Suprapubic skin (tissue), 4 donors: ENCODE measurements around the gene AMOTL1. TPM values are rescaled to one million over a fixed set of nuclear protein-coding genes. Genes with fewer than 3 reads are reported as not detected.

ENCODE experiments used
- DNase-seq, 2 donors: peaks; one replicate each; pipeline ENCODE4 v3.0.0-alpha.2; 2019; ENCODE audit warnings: low spot score in 2 of 2
- H3K27ac ChIP-seq: fragments of 200-600 bp; sonication (generic); one replicate; pipeline ENCODE4 v1.5.1; 2019
- H3K27me3 ChIP-seq: fragments of 200-600 bp; sonication (generic); one replicate; pipeline ENCODE4 v1.5.1; 2019
- H3K36me3 ChIP-seq: fragments of 200-600 bp; sonication (generic); one replicate; pipeline ENCODE4 v1.5.1; 2019
- H3K4me1 ChIP-seq: fragments of 200-600 bp; sonication (generic); one replicate; pipeline ENCODE4 v1.5.1; 2019
- H3K4me3 ChIP-seq: fragments of 200-600 bp; sonication (generic); one replicate; pipeline ENCODE4 v1.5.1; 2019; ENCODE audit warnings: mild to moderate bottlenecking
- H3K9me3 ChIP-seq: fragments of 200-600 bp; sonication (generic); one replicate; pipeline ENCODE4 v1.5.1; 2019
- CTCF ChIP-seq, 2 donors: fragments of 200-600 bp in 1 of 2; fragments of 450-650 bp in 1 of 2; sonication (generic) in 1 of 2; IDR thresholded peaks; one replicate each; pipeline ENCODE4 v1.5.1; 2016 to 2019; ENCODE audit warnings: antibody characterized with exemption in 2 of 2, mild to moderate bottlenecking in 1 of 2, moderate library complexity in 1 of 2
- EP300 ChIP-seq: sonication (generic); formaldehyde crosslinking; IDR thresholded peaks from one replicate; pipeline ENCODE4 v1.6.1; 2017; ENCODE audit warnings: antibody characterized with exemption
- POLR2A ChIP-seq, 2 donors: fragments of 450-650 bp; IDR thresholded peaks; one replicate each; pipeline ENCODE4 v1.6.1; 2017; ENCODE audit warnings: antibody characterized with exemption in 2 of 2, mild to moderate bottlenecking in 2 of 2, moderate library complexity in 2 of 2
- POLR2AphosphoS5 ChIP-seq, 3 donors: sonication (generic); formaldehyde crosslinking; IDR thresholded peaks; one replicate each; pipeline ENCODE4 v1.6.1; 2017; ENCODE audit warnings: antibody characterized with exemption in 3 of 3
- WGBS: methylation state at CpG from one replicate; pipeline ENCODE4 v1.1.5; 2018; 5-methylcytosine and 5-hydroxymethylcytosine counted together
- total RNA-seq, 4 donors: library from RNA; depleted of rRNA; stranded (reverse); fragments of >200 nt; gene quantifications; one replicate each; pipeline ENCODE4 v1.1.0, GENCODE V29; 2016

The AMOTL1 gene
- total RNA-seq, 4 donors from 2014 or later, result 69.7 to 86.9 (median 79.4) TPM

- WGBS, result 86% methylated on average over 9 of the region's 9 CpGs
- no peak overlapping the region for H3K27ac ChIP-seq
- H3K4me1 ChIP-seq, result no peaks in the 10 kb centered on the region
- H3K9me3 ChIP-seq, result no peaks in the 10 kb centered on the region
- no peak for TF ChIP-seq EP300
- TF ChIP-seq CTCF (IDR thresholded peaks at IDR 0.05), result no peak
- no peak for TF ChIP-seq POLR2AphosphoS5 (IDR thresholded peaks at IDR 0.05)
- TF ChIP-seq POLR2A (IDR thresholded peaks at IDR 0.05), result no peak
- peaks cover 80% of the 10 kb centered on the region for H3K36me3 ChIP-seq
- no peak overlapping the region for H3K4me3 ChIP-seq
- H3K27me3 ChIP-seq, result no peaks in the 10 kb centered on the region
- DNase-seq, result no peak
These were observed 93.2 kb downstream of the AMOTL1 start for GRCh38 chr11:94861306-94861845.

GRCh38 chr11:94862926-94863880, 95.0 kb downstream of the AMOTL1 start:
- TF ChIP-seq POLR2A (IDR thresholded peaks at IDR 0.05) (no peak), CTCF (IDR thresholded peaks at IDR 0.05) (no peak), POLR2AphosphoS5 (IDR thresholded peaks at IDR 0.05) (no peak), EP300 (no peak)
- no peak for DNase-seq
- Histone ChIP-seq H3K27ac (no peak overlapping the region), H3K36me3 (peaks cover 80% of the 10 kb centered on the region), H3K9me3 (no peaks in the 10 kb centered on the region), H3K4me3 (no peak overlapping the region), H3K4me1 (no peaks in the 10 kb centered on the region), H3K27me3 (no peaks in the 10 kb centered on the region)
- 82% methylated on average over 11 of the region's 11 CpGs for WGBS

GRCh38 chr11:94864506-94865045, 96.4 kb downstream of the AMOTL1 start:
- no peak overlapping the region for H3K4me3 ChIP-seq
- H3K27me3 ChIP-seq, result no peaks in the 10 kb centered on the region
- 85% methylated on average over 11 of the region's 11 CpGs for WGBS
- no peak for DNase-seq
- TF ChIP-seq EP300 (no peak), CTCF (IDR thresholded peaks at IDR 0.05) (no peak), POLR2AphosphoS5 (IDR thresholded peaks at IDR 0.05) (no peak), POLR2A (IDR thresholded peaks at IDR 0.05) (no peak)
- H3K36me3 ChIP-seq, result peaks cover 78% of the 10 kb centered on the region
- H3K4me1 ChIP-seq, result no peaks in the 10 kb centered on the region
- no peaks in the 10 kb centered on the region for H3K9me3 ChIP-seq
- no peak overlapping the region for H3K27ac ChIP-seq

- no peaks in the 10 kb centered on the region for H3K27me3 ChIP-seq
- H3K36me3 ChIP-seq, result peaks cover 78% of the 10 kb centered on the region
- H3K9me3 ChIP-seq, result no peaks in the 10 kb centered on the region
- TF ChIP-seq POLR2AphosphoS5 (IDR thresholded peaks at IDR 0.05) (no peak), POLR2A (IDR thresholded peaks at IDR 0.05) (no peak), EP300 (no peak), CTCF (IDR thresholded peaks at IDR 0.05) (no peak)
- 82% methylated on average over 8 of the region's 8 CpGs for WGBS
- DNase-seq, result no peak
- no peak overlapping the region for H3K27ac ChIP-seq
- H3K4me3 ChIP-seq, result no peak overlapping the region
- no peaks in the 10 kb centered on the region for H3K4me1 ChIP-seq
These were observed 98.2 kb downstream of the AMOTL1 start for GRCh38 chr11:94866231-94866822.
